GM12878 (cell line): ENCODE results near the gene AGAP2. TPM values are rescaled to one million over a fixed set of nuclear protein-coding genes. Genes with fewer than 3 reads are reported as not detected.

Experiments
- microRNA-seq: library from miRNA; unstranded; fragments of <30 nt; microRNA quantifications from one replicate; pipeline ENCODE4, GENCODE V29; 2018
- polyA plus RNA-seq, 11 experiments: library from polyadenylated mRNA; depleted of rRNA in 4 of 11; unstranded in 6 of 11; stranded (reverse) in 5 of 11; fragments of >200 nt; fragmentation: Nextera tagmentation in 4 of 11; fragmentation: Illumina TruSeq in 1 of 11; extraction: Ambion mirVana in 4 of 11; extraction: Trizol in 1 of 11; gene quantifications; 1 replicate in 1 of 11; 2 replicates in 10 of 11; pipeline versions ENCODE4 v1.2.1 to v1.2.3, GENCODE V29; 2011 to 2016; ENCODE audit warnings: inconsistent platforms in 2 of 11, missing spikeins in 2 of 11, low read depth in 1 of 11
- total RNA-seq, 4 experiments: library from RNA; depleted of rRNA in 3 of 4; stranded (reverse); fragments of >200 nt in 3 of 4; fragmentation: Illumina TruSeq in 1 of 4; extraction: Trizol in 1 of 4; gene quantifications; 2 replicates each; pipeline versions ENCODE4 v1.2.1 to v1.2.3, GENCODE V29; 2013 to 2021

The AGAP2 gene
- total and polyA plus RNA-seq, 10 of the 15 experiments (the other 5 are each of a cell fraction or from before 2014, with no cell fraction given) = 0.29 to 19.8 (median 11.0) TPM

Small RNA genes lying within 50 kb of the gene (microRNA-seq; reads per million reads assigned to microRNA genes)
- gene MIR6759 = not detected

Other genes starting within 250 kb of the AGAP2 start
Only the 7 nearest of the 19 such genes appear.
- gene TSPAN31, start 6.3 kb upstream of the AGAP2 start, total RNA-seq (2014; rRNA removed) = 24.8 and 32.7 TPM in 2 replicates
- 18.8 and 21.7 TPM in 2 replicates for gene TSPAN31, start 6.3 kb upstream of the AGAP2 start, total RNA-seq (2014; rRNA removed; fragmentation: Illumina TruSeq; extraction: Trizol)
- gene TSPAN31, start 6.3 kb upstream of the AGAP2 start, total RNA-seq (2021) = 11.8 and 13.8 TPM in 2 replicates
- 32.2 and 40.4 TPM in 2 replicates for gene TSPAN31, start 6.3 kb upstream of the AGAP2 start, polyA plus RNA-seq (2011; rRNA removed)
- gene TSPAN31, start 6.3 kb upstream of the AGAP2 start, polyA plus RNA-seq (2014; fragmentation: Illumina TruSeq; extraction: Trizol) = 24.7 and 27.0 TPM in 2 replicates
- 10 to 100 TPM; 23.4 to 25.1 TPM for gene TSPAN31, start 6.3 kb upstream of the AGAP2 start, polyA plus RNA-seq (2014; fragmentation: Nextera tagmentation; extraction: Ambion mirVana)
- 19.0 and 20.8 TPM in 2 replicates for gene TSPAN31, start 6.3 kb upstream of the AGAP2 start, polyA plus RNA-seq (2014; rRNA removed)
- gene TSPAN31, start 6.3 kb upstream of the AGAP2 start, polyA plus RNA-seq (2016; fragmentation: Nextera tagmentation; extraction: Ambion mirVana) = 10 to 100 TPM; 27.7 to 30.0 TPM
- gene CDK4, start 13.6 kb upstream of the AGAP2 start, total RNA-seq (2014; rRNA removed) = 201 and 202 TPM in 2 replicates
- gene CDK4, start 13.6 kb upstream of the AGAP2 start, total RNA-seq (2014; rRNA removed; fragmentation: Illumina TruSeq; extraction: Trizol) = 116 and 120 TPM in 2 replicates
- gene CDK4, start 13.6 kb upstream of the AGAP2 start, total RNA-seq (2021) = 189 TPM in 2 replicates
- gene CDK4, start 13.6 kb upstream of the AGAP2 start, polyA plus RNA-seq (2011; rRNA removed) = 155 and 251 TPM in 2 replicates
- 213 and 240 TPM in 2 replicates for gene CDK4, start 13.6 kb upstream of the AGAP2 start, polyA plus RNA-seq (2014; fragmentation: Illumina TruSeq; extraction: Trizol)
- 10 to 100 TPM; 26.1 to 45.7 TPM for gene CDK4, start 13.6 kb upstream of the AGAP2 start, polyA plus RNA-seq (2014; fragmentation: Nextera tagmentation; extraction: Ambion mirVana)
- gene CDK4, start 13.6 kb upstream of the AGAP2 start, polyA plus RNA-seq (2014; rRNA removed) = 237 and 311 TPM in 2 replicates
- 100 to 1,000 TPM; 344 to 385 TPM for gene CDK4, start 13.6 kb upstream of the AGAP2 start, polyA plus RNA-seq (2016; fragmentation: Nextera tagmentation; extraction: Ambion mirVana)
- gene MARCHF9, start 16.4 kb upstream of the AGAP2 start, total RNA-seq (2014; rRNA removed) = 15.6 and 17.6 TPM in 2 replicates
- 10.3 and 10.4 TPM in 2 replicates for gene MARCHF9, start 16.4 kb upstream of the AGAP2 start, total RNA-seq (2014; rRNA removed; fragmentation: Illumina TruSeq; extraction: Trizol)
- 25.5 and 26.7 TPM in 2 replicates for gene MARCHF9, start 16.4 kb upstream of the AGAP2 start, total RNA-seq (2021)
- 11.1 and 16.6 TPM in 2 replicates for gene MARCHF9, start 16.4 kb upstream of the AGAP2 start, polyA plus RNA-seq (2011; rRNA removed)
- 17.9 and 20.6 TPM in 2 replicates for gene MARCHF9, start 16.4 kb upstream of the AGAP2 start, polyA plus RNA-seq (2014; fragmentation: Illumina TruSeq; extraction: Trizol)
- 1 to 10 TPM; 2.4 to 5.1 TPM for gene MARCHF9, start 16.4 kb upstream of the AGAP2 start, polyA plus RNA-seq (2014; fragmentation: Nextera tagmentation; extraction: Ambion mirVana)
- gene MARCHF9, start 16.4 kb upstream of the AGAP2 start, polyA plus RNA-seq (2014; rRNA removed) = 29.3 and 32.3 TPM in 2 replicates
- 1 to 10 TPM; 3.3 to 4.0 TPM for gene MARCHF9, start 16.4 kb upstream of the AGAP2 start, polyA plus RNA-seq (2016; fragmentation: Nextera tagmentation; extraction: Ambion mirVana)
- gene CYP27B1, start 28.3 kb upstream of the AGAP2 start, total RNA-seq (2014; rRNA removed) = 0.79 and 0.87 TPM in 2 replicates
- gene CYP27B1, start 28.3 kb upstream of the AGAP2 start, total RNA-seq (2014; rRNA removed; fragmentation: Illumina TruSeq; extraction: Trizol) = 0.41 and 0.72 TPM in 2 replicates
- 1.0 and 2.7 TPM in 2 replicates for gene CYP27B1, start 28.3 kb upstream of the AGAP2 start, total RNA-seq (2021)
- gene CYP27B1, start 28.3 kb upstream of the AGAP2 start, polyA plus RNA-seq (2011; rRNA removed) = 1.8 and 2.0 TPM in 2 replicates
- 0.57 and 1.2 TPM in 2 replicates for gene CYP27B1, start 28.3 kb upstream of the AGAP2 start, polyA plus RNA-seq (2014; fragmentation: Illumina TruSeq; extraction: Trizol)
- gene CYP27B1, start 28.3 kb upstream of the AGAP2 start, polyA plus RNA-seq (2014; fragmentation: Nextera tagmentation; extraction: Ambion mirVana) = under 1 TPM; 0.10 to 0.35 TPM
- gene CYP27B1, start 28.3 kb upstream of the AGAP2 start, polyA plus RNA-seq (2014; rRNA removed) = 1.8 and 1.9 TPM in 2 replicates
- gene CYP27B1, start 28.3 kb upstream of the AGAP2 start, polyA plus RNA-seq (2016; fragmentation: Nextera tagmentation; extraction: Ambion mirVana) = 1 to 10 TPM in 1 of 2 experiments, under 1 TPM in 1; 0.95 to 1.3 TPM
- 25.5 and 28.2 TPM in 2 replicates for gene METTL1, start 33.4 kb upstream of the AGAP2 start, total RNA-seq (2014; rRNA removed)
- 8.5 and 11.3 TPM in 2 replicates for gene METTL1, start 33.4 kb upstream of the AGAP2 start, total RNA-seq (2014; rRNA removed; fragmentation: Illumina TruSeq; extraction: Trizol)
- gene METTL1, start 33.4 kb upstream of the AGAP2 start, total RNA-seq (2021) = 29.7 and 32.7 TPM in 2 replicates
- gene METTL1, start 33.4 kb upstream of the AGAP2 start, polyA plus RNA-seq (2011; rRNA removed) = 19.4 and 31.4 TPM in 2 replicates
- gene METTL1, start 33.4 kb upstream of the AGAP2 start, polyA plus RNA-seq (2014; fragmentation: Illumina TruSeq; extraction: Trizol) = 26.7 and 29.7 TPM in 2 replicates
- gene METTL1, start 33.4 kb upstream of the AGAP2 start, polyA plus RNA-seq (2014; fragmentation: Nextera tagmentation; extraction: Ambion mirVana) = 10 to 100 TPM; 38.5 to 41.9 TPM
- 28.6 and 33.0 TPM in 2 replicates for gene METTL1, start 33.4 kb upstream of the AGAP2 start, polyA plus RNA-seq (2014; rRNA removed)
- 10 to 100 TPM; 40.1 to 44.3 TPM for gene METTL1, start 33.4 kb upstream of the AGAP2 start, polyA plus RNA-seq (2016; fragmentation: Nextera tagmentation; extraction: Ambion mirVana)
- 1.9 and 2.3 TPM in 2 replicates for gene EEF1AKMT3, start 33.9 kb upstream of the AGAP2 start, total RNA-seq (2014; rRNA removed)
- 2.8 and 2.9 TPM in 2 replicates for gene EEF1AKMT3, start 33.9 kb upstream of the AGAP2 start, total RNA-seq (2014; rRNA removed; fragmentation: Illumina TruSeq; extraction: Trizol)
- gene EEF1AKMT3, start 33.9 kb upstream of the AGAP2 start, total RNA-seq (2021) = 4.2 and 4.8 TPM in 2 replicates
- gene EEF1AKMT3, start 33.9 kb upstream of the AGAP2 start, polyA plus RNA-seq (2011; rRNA removed) = 8.2 and 8.8 TPM in 2 replicates
- gene EEF1AKMT3, start 33.9 kb upstream of the AGAP2 start, polyA plus RNA-seq (2014; fragmentation: Illumina TruSeq; extraction: Trizol) = 3.6 and 4.9 TPM in 2 replicates
- gene EEF1AKMT3, start 33.9 kb upstream of the AGAP2 start, polyA plus RNA-seq (2014; fragmentation: Nextera tagmentation; extraction: Ambion mirVana) = 1 to 10 TPM; 1.2 to 3.1 TPM
- 3.6 and 4.2 TPM in 2 replicates for gene EEF1AKMT3, start 33.9 kb upstream of the AGAP2 start, polyA plus RNA-seq (2014; rRNA removed)
- 1 to 10 TPM; 3.5 to 3.8 TPM for gene EEF1AKMT3, start 33.9 kb upstream of the AGAP2 start, polyA plus RNA-seq (2016; fragmentation: Nextera tagmentation; extraction: Ambion mirVana)
- 35.2 and 36.7 TPM in 2 replicates for gene TSFM, start 44.0 kb upstream of the AGAP2 start, total RNA-seq (2014; rRNA removed)
- 35.1 and 38.9 TPM in 2 replicates for gene TSFM, start 44.0 kb upstream of the AGAP2 start, total RNA-seq (2014; rRNA removed; fragmentation: Illumina TruSeq; extraction: Trizol)
- gene TSFM, start 44.0 kb upstream of the AGAP2 start, total RNA-seq (2021) = 47.0 and 51.6 TPM in 2 replicates
- gene TSFM, start 44.0 kb upstream of the AGAP2 start, polyA plus RNA-seq (2011; rRNA removed) = 36.8 and 40.8 TPM in 2 replicates
- gene TSFM, start 44.0 kb upstream of the AGAP2 start, polyA plus RNA-seq (2014; fragmentation: Illumina TruSeq; extraction: Trizol) = 44.2 and 45.7 TPM in 2 replicates
- gene TSFM, start 44.0 kb upstream of the AGAP2 start, polyA plus RNA-seq (2014; fragmentation: Nextera tagmentation; extraction: Ambion mirVana) = 100 to 1,000 TPM; 113 to 132 TPM
- gene TSFM, start 44.0 kb upstream of the AGAP2 start, polyA plus RNA-seq (2014; rRNA removed) = 43.0 and 46.7 TPM in 2 replicates
- gene TSFM, start 44.0 kb upstream of the AGAP2 start, polyA plus RNA-seq (2016; fragmentation: Nextera tagmentation; extraction: Ambion mirVana) = 10 to 100 TPM; 96.6 to 96.8 TPM